WERI-Rb-1 (cell line): ENCODE measurements around the gene OR13C3.
"Not testable (repeated sequence)": the region's sequence is repeated elsewhere in the genome, so short reads cannot be mapped to it uniquely, and the experiment has no call there.

Experiments used
- DNase-seq: peaks from one replicate; pipeline ENCODE4 v3.0.0-alpha.2; 2020
- H3K27ac ChIP-seq: fragments of 250-450 bp; sonication (Bioruptor Pico); 2 replicates; pipeline ENCODE4 v1.5.1; 2020; ENCODE audit warnings: mild to moderate bottlenecking, moderate library complexity
- H3K27me3 ChIP-seq: fragments of 250-450 bp; sonication (Bioruptor Pico); 2 replicates; pipeline ENCODE4 v1.5.1; 2021; ENCODE audit warnings: mild to moderate bottlenecking, low read depth, moderate library complexity; ENCODE audit not compliant: insufficient read depth, severe bottlenecking
- H3K36me3 ChIP-seq: fragments of 250-450 bp; sonication (Bioruptor Pico); 2 replicates; pipeline ENCODE4 v1.5.1; 2020; ENCODE audit warnings: mild to moderate bottlenecking, moderate library complexity
- H3K4me3 ChIP-seq: 2 replicates; pipeline ENCODE4 v1.5.1; 2011; ENCODE audit warnings: low read depth, mild to moderate bottlenecking, control low read depth, low read length
- H3K9me3 ChIP-seq: fragments of 250-450 bp; sonication (Bioruptor Pico); 2 replicates; pipeline ENCODE4 v1.5.1; 2021; ENCODE audit warnings: mild to moderate bottlenecking, moderate library complexity; ENCODE audit not compliant: severe bottlenecking
- CTCF ChIP-seq: IDR thresholded peaks from 2 replicates; pipeline ENCODE4 v1.5.1; 2011; ENCODE audit warnings: low read depth, mild to moderate bottlenecking, control low read depth, inconsistent platforms, low read length

Gene OR13C3

GRCh38 chr9:104527109-104527508 lies 9.5 kb downstream of the OR13C3 start, which contains the start of gene OR13C4:
OR13C4 (minus strand) TSS chr9:104527209; CDS start chr9:104527209, 0 bp downstream.
- TF ChIP-seq CTCF: no peak
- H3K27me3 ChIP-seq: no peaks in the 10 kb centered on the region
- no peaks in the 10 kb centered on the region for H3K36me3 ChIP-seq
- no peak for DNase-seq
- no peak within 1 kb of the TSS for H3K27ac ChIP-seq
- H3K9me3 ChIP-seq: no peaks in the 10 kb centered on the region
- no peak within 1 kb of the TSS for H3K4me3 ChIP-seq

GRCh38 chr9:104520241-104520640 lies 16.4 kb downstream of the OR13C3 start:
- H3K27me3 ChIP-seq, H3K4me3 ChIP-seq, DNase-seq, H3K27ac ChIP-seq, H3K9me3 ChIP-seq, H3K36me3 ChIP-seq: not testable (repeated sequence)

GRCh38 chr9:104514901-104515300 lies 21.8 kb downstream of the OR13C3 start:
- no peaks in the 10 kb centered on the region for H3K9me3 ChIP-seq
- DNase-seq: no peak
- no peaks in the 10 kb centered on the region for H3K27me3 ChIP-seq
- no peaks in the 10 kb centered on the region for H3K36me3 ChIP-seq
- no peak overlapping the region for H3K27ac ChIP-seq
- H3K4me3 ChIP-seq: no peak overlapping the region
- TF ChIP-seq CTCF: no peak

- no peaks in the 10 kb centered on the region for H3K27me3 ChIP-seq
- no peak for TF ChIP-seq CTCF
These were observed 30.1 kb downstream of the OR13C3 start for GRCh38 chr9:104506565-104506964.

GRCh38 chr9:104503963-104504362 lies 32.7 kb downstream of the OR13C3 start, which contains the start of gene OR13F1:
OR13F1 (plus strand) TSS chr9:104504263; CDS start chr9:104504263, 0 bp downstream.
- Histone ChIP-seq H3K27me3 (no peaks in the 10 kb centered on the region), H3K4me3 (no peak within 1 kb of the TSS), H3K36me3 (no peaks in the 10 kb centered on the region), H3K27ac (no peak within 1 kb of the TSS), H3K9me3 (no peaks in the 10 kb centered on the region)
- no peak for TF ChIP-seq CTCF
- no peak for DNase-seq

More at GRCh38 chr9:104506565-104506964, 30.1 kb downstream of the OR13C3 start:
- no peak for DNase-seq
- Histone ChIP-seq H3K9me3 (no peaks in the 10 kb centered on the region), H3K36me3 (no peaks in the 10 kb centered on the region), H3K27ac (no peak overlapping the region), H3K4me3 (no peak overlapping the region)

- Histone ChIP-seq H3K27ac (no peak overlapping the region), H3K27me3 (no peaks in the 10 kb centered on the region), H3K4me3 (no peak overlapping the region), H3K36me3 (no peaks in the 10 kb centered on the region), H3K9me3 (no peaks in the 10 kb centered on the region)
- TF ChIP-seq CTCF: no peak
- no peak for DNase-seq
These were observed 33.2 kb downstream of the OR13C3 start for GRCh38 chr9:104503440-104503839.
